Bronchial epithelial cell (primary cell): ENCODE measurements around the gene EGR2. TPM values are rescaled to one million over a fixed set of nuclear protein-coding genes. Genes with fewer than 3 reads are reported as not detected.

Experiments
- DNase-seq: peaks from one replicate; pipeline ENCODE4 v3.0.0-alpha.2; 2010; ENCODE audit warnings: low read depth
- FAIRE-seq: peaks from 2 replicates; lab custom pipeline; 2011; peaks lifted over from hg19 to GRCh38; lab: Jason Lieb, UNC
- H3K27me3 ChIP-seq: 2 replicates; pipeline ENCODE4 v1.5.1; 2011; ENCODE audit warnings: low read length; ENCODE audit not compliant: control insufficient read depth, insufficient read depth
- H3K36me3 ChIP-seq: 2 replicates; pipeline ENCODE4 v1.5.1; 2011; ENCODE audit warnings: low read length; ENCODE audit not compliant: control insufficient read depth, insufficient read depth
- H3K4me3 ChIP-seq: 2 replicates; pipeline ENCODE4 v1.5.1; 2011; ENCODE audit warnings: mild to moderate bottlenecking, low read depth, low read length, control low read depth
- CTCF ChIP-seq: IDR thresholded peaks from 2 replicates; pipeline ENCODE4 v1.5.1; 2011; ENCODE audit warnings: mild to moderate bottlenecking, moderate library complexity, low read length, control low read depth, inconsistent platforms; ENCODE audit not compliant: insufficient read depth, severe bottlenecking
- total RNA-seq: library from RNA; depleted of rRNA; stranded (reverse); fragments of >200 nt; gene quantifications from 2 replicates; pipeline ENCODE4 v1.2.1, GENCODE V29; 2014

EGR2 gene
- total RNA-seq, 1 donor from 2014 or later = 0.26 TPM

- DNase-seq = no peak
- FAIRE-seq = no peak
Observed at GRCh38 chr10:62813981-62814380, 2.2 kb downstream of the EGR2 start.

GRCh38 chr10:62813453-62813852 is 2.7 kb downstream of the EGR2 start:
- Histone ChIP-seq H3K27me3 (peaks cover 8% of the 10 kb centered on the region), H3K36me3 (no peaks in the 10 kb centered on the region), H3K4me3 (no peak overlapping the region)
- DNase-seq (no peak), FAIRE-seq (no peak)
- no peak for TF ChIP-seq CTCF

More at GRCh38 chr10:62813981-62814380, 2.2 kb downstream of the EGR2 start:
- no peak for TF ChIP-seq CTCF
- no peak overlapping the region for H3K4me3 ChIP-seq
- H3K27me3 ChIP-seq = peaks cover 10% of the 10 kb centered on the region
- H3K36me3 ChIP-seq = no peaks in the 10 kb centered on the region

GRCh38 chr10:62812672-62813439 is 3.3 kb downstream of the EGR2 start:
- DNase-seq (no peak), FAIRE-seq (no peak)
- Histone ChIP-seq H3K36me3 (no peaks in the 10 kb centered on the region), H3K27me3 (peaks cover 8% of the 10 kb centered on the region), H3K4me3 (no peak overlapping the region)
- TF ChIP-seq CTCF = no peak

- H3K36me3 ChIP-seq = no peaks in the 10 kb centered on the region
- FAIRE-seq = no peak
- no peak overlapping the region for H3K4me3 ChIP-seq
- peaks cover 8% of the 10 kb centered on the region for H3K27me3 ChIP-seq
- no peak for DNase-seq
- no peak for TF ChIP-seq CTCF
Observed at GRCh38 chr10:62811159-62811875, 4.8 kb downstream of the EGR2 start.

- DNase-seq = no peak
- no peak for TF ChIP-seq CTCF
- no peaks in the 10 kb centered on the region for H3K36me3 ChIP-seq
- no peak for FAIRE-seq
- H3K27me3 ChIP-seq = peaks cover 6% of the 10 kb centered on the region
- H3K4me3 ChIP-seq = no peak overlapping the region
Observed at GRCh38 chr10:62810156-62810902, 5.8 kb downstream of the EGR2 start.
